ENCODE measurements around the gene RAN. TPM values are rescaled to one million over a fixed set of nuclear protein-coding genes. Genes with fewer than 3 reads are reported as not detected.
"Not testable (repeated sequence)": the region's sequence is repeated elsewhere in the genome, so short reads cannot be mapped to it uniquely, and the experiment has no call there.

Gene RAN
- total RNA-seq, 2 donors from 2014 or later: 1,100 to 1,397 TPM

- H3K9me3 Mint-ChIP-seq: no peaks in the 10 kb centered on the region
- H3K4me1 Mint-ChIP-seq (ENCODE audit: low read depth): peaks cover 42% of the 10 kb centered on the region
- H3K4me3 Mint-ChIP-seq: peak overlapping the region; percentile 85 to 93
- ATAC-seq (replicated peaks in 1 of 2) (peak; percentile 32 to 43), DNase-seq (peak; percentile 25 to 28)
- no peaks in the 10 kb centered on the region for H3K36me3 Mint-ChIP-seq (ENCODE audit: insufficient read depth in 2 of 2)
- H3K27me3 Mint-ChIP-seq (ENCODE audit: low read depth): no peaks in the 10 kb centered on the region
- no peak overlapping the region for H3K27ac Mint-ChIP-seq
These were observed 33.4 kb upstream of the RAN start for GRCh38 chr12:130838284-130838950.

DNA sequence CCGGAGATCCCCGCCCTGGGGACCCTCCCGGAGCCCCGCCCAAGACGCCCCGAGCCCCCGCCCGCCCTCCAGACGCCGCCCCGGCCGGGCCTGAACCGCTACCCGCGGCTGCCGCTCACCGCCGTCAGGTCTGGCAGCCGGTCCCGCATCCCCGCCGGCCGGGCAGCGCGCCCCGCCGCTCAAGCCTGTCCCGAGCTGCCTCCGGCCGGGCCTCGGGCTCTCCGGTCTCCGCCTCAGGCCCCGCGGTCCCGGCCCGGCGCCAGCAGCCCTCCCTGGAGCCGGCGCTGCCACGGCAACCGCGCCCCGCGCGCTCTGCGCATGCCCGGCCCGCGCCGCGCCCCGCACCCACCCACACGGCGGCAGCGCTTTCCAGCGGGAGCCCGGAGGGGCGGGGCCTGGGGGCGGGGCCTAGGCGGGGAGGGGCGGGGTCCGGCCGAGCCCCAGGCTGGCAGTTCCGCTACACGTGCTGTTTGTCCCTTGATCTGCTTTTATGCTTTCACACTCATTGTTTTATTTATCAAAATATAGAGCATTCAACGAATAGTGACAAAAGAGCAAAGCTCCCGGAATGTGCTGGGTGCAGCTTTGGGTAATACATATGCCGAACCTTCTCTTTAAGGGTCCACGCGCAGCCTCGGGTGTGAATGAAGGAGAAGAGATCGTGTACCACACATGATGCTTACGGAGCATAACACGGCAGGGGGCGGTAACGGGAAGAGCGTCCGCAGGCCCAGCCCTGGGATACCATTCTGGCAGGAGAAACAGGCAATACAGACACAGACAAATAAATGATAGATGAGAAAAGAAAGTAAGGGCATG lies 32.7 kb upstream of the RAN start, which contains the start of gene STX2:
TSS of gene STX2 (minus strand) at position 300 of the 819 bp plus-strand sequence. CDS start at position 149, 151 bp downstream.
- Mint-ChIP-seq H3K27me3 (ENCODE audit: low read depth) (no peaks in the 10 kb centered on the region), H3K36me3 (ENCODE audit: insufficient read depth in 2 of 2) (no peaks in the 10 kb centered on the region), H3K27ac (no peak within 1 kb of the TSS), H3K4me3 (peak within 1 kb of the TSS; percentile 85 to 93), H3K9me3 (no peaks in the 10 kb centered on the region), H3K4me1 (ENCODE audit: low read depth) (peaks cover 42% of the 10 kb centered on the region)
- peak; percentile 87 to 88 for ATAC-seq (replicated peaks in 1 of 2)
- peak; percentile 87 to 91 for DNase-seq

DNA sequence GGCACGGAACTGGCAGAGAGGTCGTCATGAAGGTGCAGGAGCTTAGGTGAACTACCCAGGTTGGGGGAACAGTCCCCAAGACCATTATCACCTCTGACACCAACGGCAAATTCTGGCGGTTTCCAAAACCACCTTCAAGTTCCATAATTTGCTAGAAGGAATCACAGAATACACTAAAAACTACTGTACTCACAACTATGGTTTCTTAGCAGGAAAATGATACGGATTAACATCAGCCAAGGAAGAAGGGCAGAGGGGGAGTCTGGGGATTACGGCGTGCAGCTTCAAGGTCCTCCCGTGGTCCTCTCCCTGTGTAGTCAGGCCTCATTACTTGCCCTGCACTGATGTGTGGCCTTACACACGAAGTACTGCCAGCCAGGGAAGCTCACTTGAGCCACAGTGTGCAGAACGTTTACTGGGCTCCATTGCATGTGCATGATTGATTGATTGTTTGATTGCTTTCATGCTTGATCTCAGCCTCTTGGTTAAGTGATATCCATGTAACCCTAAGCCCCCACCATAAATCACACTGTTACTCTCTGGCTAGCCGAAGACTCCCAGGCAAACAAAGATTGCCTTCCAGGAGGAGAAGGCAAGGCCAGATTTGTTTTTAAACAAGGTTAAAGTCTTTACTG lies 32.0 kb upstream of the RAN start:
- Mint-ChIP-seq H3K4me3 (peak overlapping the region; percentile 84 to 89), H3K36me3 (ENCODE audit: insufficient read depth in 2 of 2) (no peaks in the 10 kb centered on the region), H3K27me3 (ENCODE audit: low read depth) (no peaks in the 10 kb centered on the region), H3K9me3 (no peaks in the 10 kb centered on the region), H3K27ac (no peak overlapping the region), H3K4me1 (ENCODE audit: low read depth) (peaks cover 42% of the 10 kb centered on the region)
- ATAC-seq (replicated peaks in 1 of 2) (no peak), DNase-seq (no peak)

DNA sequence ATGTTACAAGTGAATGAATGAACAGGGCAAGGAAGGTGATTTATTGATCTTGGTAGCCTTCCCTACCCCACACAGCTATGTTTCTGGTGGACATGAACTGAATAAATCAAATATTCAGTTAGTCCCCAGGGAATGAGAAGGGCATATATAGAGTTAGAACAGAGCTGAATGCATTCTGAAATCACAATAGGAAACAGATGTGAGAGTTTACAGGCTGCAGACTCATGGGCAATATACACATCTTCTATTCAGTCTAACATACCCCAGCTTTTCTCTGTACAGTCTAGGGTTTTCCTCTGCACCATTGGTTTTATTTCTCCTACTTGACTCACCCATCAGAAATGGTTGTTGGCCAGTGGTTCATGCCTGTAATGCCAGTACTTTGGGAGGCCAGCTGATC lies 25.5 kb upstream of the RAN start:
- ATAC-seq (replicated peaks in 1 of 2) (no peak), DNase-seq (no peak)
- Mint-ChIP-seq H3K36me3 (ENCODE audit: insufficient read depth in 2 of 2) (peaks cover 0 to 2% of the 10 kb centered on the region in 2 donors), H3K9me3 (no peaks in the 10 kb centered on the region), H3K27ac (no peak overlapping the region), H3K4me1 (ENCODE audit: low read depth) (no peaks in the 10 kb centered on the region), H3K27me3 (ENCODE audit: low read depth) (no peaks in the 10 kb centered on the region), H3K4me3 (no peak overlapping the region)

- Mint-ChIP-seq H3K36me3 (ENCODE audit: insufficient read depth in 2 of 2) (peaks cover 0 to 2% of the 10 kb centered on the region in 2 donors), H3K27ac (no peak overlapping the region), H3K4me1 (ENCODE audit: low read depth) (no peaks in the 10 kb centered on the region), H3K4me3 (no peak overlapping the region), H3K27me3 (ENCODE audit: low read depth) (no peaks in the 10 kb centered on the region), H3K9me3 (no peaks in the 10 kb centered on the region)
- ATAC-seq (replicated peaks in 1 of 2): no peak
- no peak for DNase-seq
These were observed 24.8 kb upstream of the RAN start for GRCh38 chr12:130847112-130847511.

GRCh38 chr12:130848105-130848504 lies 23.8 kb upstream of the RAN start:
- not testable (repeated sequence) for ATAC-seq (replicated peaks in 1 of 2); H3K4me1 Mint-ChIP-seq (ENCODE audit: low read depth); H3K4me3 Mint-ChIP-seq; DNase-seq; H3K36me3 Mint-ChIP-seq (ENCODE audit: insufficient read depth in 2 of 2); H3K27ac Mint-ChIP-seq; H3K9me3 Mint-ChIP-seq; H3K27me3 Mint-ChIP-seq (ENCODE audit: low read depth)

DNA sequence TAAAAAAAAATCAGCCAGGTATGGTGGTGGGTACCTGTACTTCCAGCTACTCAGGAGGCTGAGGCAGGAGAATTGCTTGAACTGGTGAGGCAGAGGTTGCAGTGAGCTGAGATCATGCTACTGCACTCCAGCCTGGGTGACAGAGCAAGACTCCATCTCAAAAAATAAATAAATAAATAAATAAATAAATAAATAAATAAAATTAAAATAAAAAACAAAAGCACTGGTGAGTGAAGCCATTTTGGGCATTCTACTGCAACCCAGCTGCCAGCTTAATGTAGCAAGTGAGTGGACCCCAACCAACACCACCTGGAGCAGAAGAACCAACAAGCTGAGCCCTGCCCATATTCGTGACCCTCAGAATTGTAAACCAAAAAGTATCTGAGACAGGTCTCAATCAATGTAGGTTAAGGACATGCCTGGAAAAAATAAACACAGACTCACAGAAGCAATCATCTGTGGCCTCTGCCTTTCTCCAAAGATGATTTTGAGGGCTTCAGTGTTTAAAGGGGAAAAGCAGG lies 23.0 kb upstream of the RAN start:
- not testable (repeated sequence) for ATAC-seq (replicated peaks in 1 of 2); H3K4me1 Mint-ChIP-seq (ENCODE audit: low read depth); DNase-seq; H3K27ac Mint-ChIP-seq; H3K27me3 Mint-ChIP-seq (ENCODE audit: low read depth); H3K9me3 Mint-ChIP-seq; H3K4me3 Mint-ChIP-seq; H3K36me3 Mint-ChIP-seq (ENCODE audit: insufficient read depth in 2 of 2)

DNA sequence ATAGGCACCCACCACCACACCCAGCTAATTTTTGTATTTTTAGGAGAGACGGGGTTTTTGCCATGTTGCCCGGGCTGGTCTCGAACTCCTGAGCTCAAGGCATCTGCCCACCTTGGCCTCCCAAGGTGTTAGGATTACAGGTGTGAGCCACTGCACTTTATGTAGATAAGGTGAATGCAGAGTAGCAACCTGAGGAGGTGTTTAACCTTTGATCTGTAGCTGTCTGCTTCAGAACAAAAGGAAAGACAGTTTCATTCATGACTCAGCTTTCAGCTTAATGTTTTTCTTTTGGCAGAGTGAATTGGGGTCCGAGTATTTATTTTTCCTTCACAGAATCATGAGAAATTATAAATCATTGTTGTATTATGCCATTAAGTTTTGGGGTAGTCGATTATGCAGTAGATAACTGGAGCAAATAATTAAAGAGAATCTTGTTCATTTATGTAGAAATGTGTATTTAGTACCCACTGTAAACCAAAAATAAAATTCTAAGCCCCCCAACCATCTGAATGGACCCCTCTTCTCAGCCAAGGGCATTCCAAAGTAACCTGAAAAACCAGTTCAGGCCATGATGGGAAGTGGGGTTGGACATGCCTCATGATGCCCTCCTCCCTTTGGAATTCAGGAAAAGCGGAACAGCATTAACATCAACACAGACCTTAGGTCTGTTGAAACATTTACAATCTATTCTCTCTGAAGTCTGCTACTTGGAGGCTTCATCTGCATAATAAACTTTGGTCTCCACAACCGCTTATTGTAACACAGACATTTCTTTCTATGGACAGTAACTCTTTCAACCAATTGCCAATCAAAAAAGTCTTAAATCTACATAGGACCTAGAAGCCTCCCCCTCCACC lies 22.1 kb upstream of the RAN start:
- no peak overlapping the region for H3K4me3 Mint-ChIP-seq
- DNase-seq: no peak
- H3K27me3 Mint-ChIP-seq (ENCODE audit: low read depth): no peaks in the 10 kb centered on the region
- H3K36me3 Mint-ChIP-seq (ENCODE audit: insufficient read depth in 2 of 2): peaks cover 0 to 2% of the 10 kb centered on the region in 2 donors
- no peak overlapping the region for H3K27ac Mint-ChIP-seq
- no peak for ATAC-seq (replicated peaks in 1 of 2)
- no peaks in the 10 kb centered on the region for H3K9me3 Mint-ChIP-seq
- no peaks in the 10 kb centered on the region for H3K4me1 Mint-ChIP-seq (ENCODE audit: low read depth)

GRCh38 chr12:130850418-130851021 lies 21.3 kb upstream of the RAN start:
- Mint-ChIP-seq H3K9me3 (no peaks in the 10 kb centered on the region), H3K4me3 (no peak overlapping the region), H3K4me1 (ENCODE audit: low read depth) (no peaks in the 10 kb centered on the region), H3K36me3 (ENCODE audit: insufficient read depth in 2 of 2) (peaks cover 0 to 2% of the 10 kb centered on the region in 2 donors), H3K27me3 (ENCODE audit: low read depth) (no peaks in the 10 kb centered on the region), H3K27ac (no peak overlapping the region)
- ATAC-seq (replicated peaks in 1 of 2) (no peak), DNase-seq (no peak)

GRCh38 chr12:130856088-130856487 lies 15.8 kb upstream of the RAN start:
- Mint-ChIP-seq H3K4me3 (no peak overlapping the region), H3K9me3 (peaks cover 4 to 5% of the 10 kb centered on the region in 2 donors), H3K27ac (no peak overlapping the region), H3K4me1 (ENCODE audit: low read depth) (no peaks in the 10 kb centered on the region), H3K36me3 (ENCODE audit: insufficient read depth in 2 of 2) (peaks cover 8 to 11% of the 10 kb centered on the region in 2 donors), H3K27me3 (ENCODE audit: low read depth) (no peaks in the 10 kb centered on the region)
- DNase-seq: no peak
- ATAC-seq (replicated peaks in 1 of 2): no peak

- DNase-seq (no peak), ATAC-seq (replicated peaks in 1 of 2) (no peak)
- no peaks in the 10 kb centered on the region for H3K4me1 Mint-ChIP-seq (ENCODE audit: low read depth)
- H3K9me3 Mint-ChIP-seq: peaks cover 4 to 9% of the 10 kb centered on the region in 2 donors
- peaks cover 13 to 14% of the 10 kb centered on the region in 2 donors for H3K36me3 Mint-ChIP-seq (ENCODE audit: insufficient read depth in 2 of 2)
- no peak overlapping the region for H3K4me3 Mint-ChIP-seq
- H3K27ac Mint-ChIP-seq: no peak overlapping the region
- no peaks in the 10 kb centered on the region for H3K27me3 Mint-ChIP-seq (ENCODE audit: low read depth)
These were observed 13.8 kb upstream of the RAN start for GRCh38 chr12:130858084-130858483.

- no peak for ATAC-seq (replicated peaks in 1 of 2)
- no peak overlapping the region for H3K27ac Mint-ChIP-seq
These were observed 12.7 kb upstream of the RAN start for GRCh38 chr12:130859161-130859560.

More at GRCh38 chr12:130859161-130859560, 12.7 kb upstream of the RAN start:
- H3K36me3 Mint-ChIP-seq (ENCODE audit: insufficient read depth in 2 of 2): peaks cover 13 to 14% of the 10 kb centered on the region in 2 donors
- H3K9me3 Mint-ChIP-seq: peaks cover 4 to 9% of the 10 kb centered on the region in 2 donors
- no peak overlapping the region for H3K4me3 Mint-ChIP-seq
- DNase-seq: no peak
- H3K27me3 Mint-ChIP-seq (ENCODE audit: low read depth): no peaks in the 10 kb centered on the region
- no peaks in the 10 kb centered on the region for H3K4me1 Mint-ChIP-seq (ENCODE audit: low read depth)
